Muscle of back (tissue), 11 donors: ENCODE results near the gene FAM53B. TPM values are rescaled to one million over a fixed set of nuclear protein-coding genes. Genes with fewer than 3 reads are reported as not detected.
"Not testable (repeated sequence)": the region's sequence is repeated elsewhere in the genome, so short reads cannot be mapped to it uniquely, and the experiment has no call there.

Experiments
- DNase-seq, 3 donors: peaks; one replicate each; pipeline versions ENCODE4 v3.0.0 to v3.0.0-alpha.2; 2013
- polyA plus RNA-seq, 10 donors: library from polyadenylated mRNA; unstranded; fragments of 120-200 nt; gene quantifications; one replicate each; pipeline ENCODE4 v1.2.1, GENCODE V29; 2013; ENCODE audit not compliant: insufficient read length in 10 of 10

Gene FAM53B
- polyA plus RNA-seq, 10 donors, result 20.8 to 27.2 (median 21.6) TPM

DNA sequence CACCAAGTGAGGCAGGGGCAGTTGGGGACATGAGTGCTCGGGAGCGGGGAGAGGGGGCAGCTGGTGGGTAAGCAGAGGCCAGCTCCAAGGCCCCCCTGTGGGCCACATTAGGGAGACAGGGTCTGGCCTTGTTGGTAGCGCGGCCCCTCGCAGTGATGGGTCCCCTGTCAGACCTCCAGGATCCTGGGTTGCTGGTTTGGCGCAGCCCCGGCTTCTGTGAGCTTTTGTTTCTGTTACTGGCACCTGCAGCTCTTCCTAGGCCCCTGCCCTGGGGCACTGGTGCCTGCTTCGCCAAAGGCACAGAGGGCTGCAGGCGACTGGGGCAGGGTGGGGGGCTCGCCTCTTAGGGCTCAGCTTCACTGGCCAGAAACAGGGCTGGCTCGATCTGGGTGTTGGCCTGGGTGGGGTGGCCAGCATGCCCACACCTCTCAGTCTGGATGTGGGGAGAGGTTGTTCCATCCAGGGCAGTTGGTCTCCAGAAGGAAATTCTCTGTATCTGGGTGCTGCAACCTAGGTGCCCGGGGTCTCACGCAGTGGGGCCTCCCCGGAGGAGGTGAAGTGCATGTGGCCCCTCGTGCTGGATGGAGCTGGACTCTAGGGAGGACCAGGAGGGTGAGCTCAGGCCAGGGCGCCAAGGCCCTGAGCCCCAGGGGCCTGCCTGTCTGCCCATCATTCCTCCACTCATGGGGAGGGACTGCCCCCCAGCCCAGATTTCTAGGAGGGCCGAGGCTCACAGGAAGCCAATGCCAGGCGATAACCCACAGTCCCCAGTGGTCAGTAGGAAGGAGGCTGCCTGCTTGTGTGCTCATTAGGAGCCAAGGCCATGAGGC is 143.9 kb downstream of the FAM53B start:
- DNase-seq, result no peak

DNA sequence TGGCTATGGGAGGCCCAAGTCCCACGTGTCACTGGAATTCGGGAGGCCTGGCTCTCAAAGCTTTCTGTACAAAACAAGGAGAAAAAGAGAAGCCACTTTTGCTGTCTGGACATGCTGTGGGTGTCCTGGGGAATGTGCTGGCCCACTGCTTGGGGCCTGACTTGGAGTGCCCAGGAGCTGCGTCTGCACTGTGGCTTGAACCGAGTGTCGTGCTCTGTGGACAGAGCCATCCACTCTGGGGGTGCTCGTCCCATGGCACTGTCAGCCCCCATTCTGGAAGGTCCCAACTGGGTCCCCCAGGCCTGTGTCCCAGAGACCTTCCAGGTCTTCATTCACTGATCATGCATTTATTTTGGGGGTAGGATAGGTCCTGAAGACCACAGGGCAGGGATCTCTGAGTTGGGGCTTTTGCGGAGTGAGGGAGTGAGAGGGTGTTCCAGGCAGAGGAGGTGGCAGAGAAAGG is 144.6 kb downstream of the FAM53B start:
- DNase-seq, result no peak

GRCh38 chr10:124598773-124599587 is 145.2 kb downstream of the FAM53B start:
- no peak for DNase-seq

GRCh38 chr10:124598196-124598595 is 146.0 kb downstream of the FAM53B start:
- DNase-seq, result no peak

DNA sequence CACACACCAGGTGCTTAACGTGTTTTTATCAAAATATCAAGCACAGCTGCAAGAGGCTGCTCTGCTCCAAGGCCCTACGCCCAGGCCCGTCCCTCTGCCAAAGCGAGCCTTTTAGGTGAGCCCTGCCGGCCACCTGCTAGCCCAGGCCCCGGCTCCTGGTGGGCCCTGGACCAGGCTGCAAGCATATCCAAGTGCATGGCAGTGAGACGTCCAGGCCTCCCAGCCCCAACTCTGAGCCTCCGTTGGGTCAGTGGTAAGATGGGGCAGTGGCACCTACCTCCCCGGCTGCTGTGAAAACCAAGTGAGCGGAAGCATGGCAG is 146.4 kb downstream of the FAM53B start:
- no peak for DNase-seq

- DNase-seq, result no peak
These were observed 147.0 kb downstream of the FAM53B start for GRCh38 chr10:124596962-124597845.

GRCh38 chr10:124596116-124596785 is 147.9 kb downstream of the FAM53B start:
- DNase-seq, result no peak

- DNase-seq, result no peak
These were observed 148.9 kb downstream of the FAM53B start for GRCh38 chr10:124595143-124595883.

GRCh38 chr10:124594240-124594639 is 149.9 kb downstream of the FAM53B start:
- no peak for DNase-seq

- no peak for DNase-seq
These were observed 150.7 kb downstream of the FAM53B start for GRCh38 chr10:124593431-124593985.

- DNase-seq, result no peak
These were observed 151.3 kb downstream of the FAM53B start for GRCh38 chr10:124592736-124593430.

GRCh38 chr10:124592101-124592500 is 152.1 kb downstream of the FAM53B start:
- no peak for DNase-seq

DNA sequence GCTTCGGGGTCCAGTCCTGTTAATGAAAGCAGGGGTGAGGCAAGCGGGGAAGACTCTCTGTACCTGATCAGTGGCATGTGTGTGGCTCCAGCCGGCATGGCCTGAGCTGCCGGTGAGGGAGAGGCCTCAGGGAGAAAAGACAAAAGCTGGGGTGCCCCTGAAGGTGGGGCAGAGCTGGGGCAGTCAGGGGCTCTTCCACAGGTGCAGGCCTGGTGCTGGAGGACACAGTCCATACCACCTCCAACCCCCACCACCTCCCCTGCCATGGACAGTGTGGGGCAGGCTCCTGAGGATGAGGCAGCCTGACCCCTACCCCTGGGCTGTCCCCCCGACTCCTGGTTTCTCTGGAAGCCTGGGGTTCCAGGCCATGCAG is 153.1 kb downstream of the FAM53B start:
- no peak for DNase-seq

- no peak for DNase-seq
These were observed 153.7 kb downstream of the FAM53B start for GRCh38 chr10:124590216-124591122.

DNA sequence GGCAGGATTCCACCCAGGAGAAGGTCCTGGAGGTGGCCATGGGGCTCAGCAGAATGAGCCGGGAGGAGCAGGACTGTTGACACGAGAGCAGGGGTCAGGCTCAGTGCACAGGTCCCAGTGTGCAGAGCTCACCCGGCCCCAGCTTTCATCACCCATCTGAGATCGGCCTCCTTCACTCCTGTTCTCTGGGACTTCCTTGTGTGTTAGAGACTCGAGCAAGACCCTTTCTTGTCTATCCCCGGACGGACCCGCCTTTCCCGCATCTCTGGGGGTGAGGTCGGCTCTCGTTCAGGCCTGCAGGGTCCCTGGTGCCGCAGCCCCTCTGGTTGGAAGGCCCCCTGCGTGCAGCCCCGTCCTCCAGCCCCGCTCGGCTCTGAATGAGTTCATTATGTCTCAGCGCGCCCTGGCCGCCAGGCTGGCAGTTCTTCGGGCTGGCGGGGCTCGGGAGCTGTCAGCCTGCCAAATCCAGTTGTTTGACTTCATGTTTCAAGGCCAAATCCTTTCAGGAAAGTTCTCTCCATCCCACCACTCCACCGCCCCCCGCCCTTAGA is 154.6 kb downstream of the FAM53B start:
- DNase-seq, result peak in 1 of 3 donors; percentile 59

GRCh38 chr10:124588736-124589490 is 155.3 kb downstream of the FAM53B start:
- peak; percentile 62 to 80 (median 74) for DNase-seq

- not testable (repeated sequence) for DNase-seq
These were observed 155.8 kb downstream of the FAM53B start for GRCh38 chr10:124588341-124588735.
